Kidney (tissue), 14 donors: ENCODE measurements around the gene MAD1L1. TPM values are rescaled to one million over a fixed set of nuclear protein-coding genes. Genes with fewer than 3 reads are reported as not detected.
A peak's percentile ranks its signal among the peaks of the same experiment; 100 is the strongest.

ENCODE experiments used
- DNase-seq, 5 donors: peaks; one replicate each; pipeline ENCODE4 v3.0.0-alpha.2; 2013 to 2020
- FAIRE-seq: peaks from 2 replicates; lab custom pipeline; 2012; peaks lifted over from hg19 to GRCh38; lab: Jason Lieb, UNC
- H3K27ac ChIP-seq, 2 donors: one replicate each; pipeline ENCODE4 v1.7.0; 2013; ENCODE audit warnings: low read depth in 2 of 2, low read length in 2 of 2, inconsistent platforms in 1 of 2
- H3K27me3 ChIP-seq: one replicate; pipeline ENCODE4 v1.7.1; 2013; ENCODE audit warnings: low read length, inconsistent platforms; ENCODE audit not compliant: control insufficient read depth, insufficient read depth
- H3K36me3 ChIP-seq, 3 donors: one replicate each; pipeline versions ENCODE4 v1.7.0 to v1.7.1; 2013; ENCODE audit warnings: low read length in 3 of 3, control low read depth in 1 of 3, inconsistent platforms in 1 of 3; ENCODE audit not compliant: insufficient read depth in 3 of 3, control insufficient read depth in 2 of 3
- H3K4me1 ChIP-seq, 3 donors: one replicate each; pipeline versions ENCODE4 v1.7.0 to v1.7.1; 2013; ENCODE audit warnings: low read length in 3 of 3, inconsistent platforms in 1 of 3, low read depth in 1 of 3; ENCODE audit not compliant: control insufficient read depth in 2 of 3, insufficient read depth in 2 of 3
- H3K4me3 ChIP-seq, 3 donors: one replicate each; pipeline versions ENCODE4 v1.7.0 to v1.8.1; 2013; ENCODE audit warnings: low read length in 3 of 3, control low read depth in 1 of 3, inconsistent platforms in 1 of 3
- H3K9ac ChIP-seq, 3 donors: one replicate each; pipeline versions ENCODE4 v1.7.0 to v1.7.1; 2013; ENCODE audit warnings: low read length in 3 of 3, control low read depth in 1 of 3, inconsistent platforms in 1 of 3
- H3K9me3 ChIP-seq, 3 donors: one replicate each; pipeline versions ENCODE4 v1.7.0 to v1.7.1; 2013; ENCODE audit warnings: low read length in 3 of 3, control low read depth in 1 of 3, inconsistent platforms in 1 of 3; ENCODE audit not compliant: control insufficient read depth in 2 of 3, insufficient read depth in 1 of 3
- CTCF ChIP-seq: IDR thresholded peaks from 3 replicates; pipeline ENCODE4 v1.5.1; 2012; ENCODE audit warnings: mild to moderate bottlenecking, moderate library complexity, borderline replicate concordance; ENCODE audit not compliant: insufficient read depth; ENCODE audit errors: extremely low read depth
- intact Hi-C: fragments of 100-400 bp; cut with DNase I; formaldehyde crosslinking; loops from one replicate; pipeline ENCODE4 v1.11.1; 2022
- polyA plus RNA-seq: library from polyadenylated mRNA; stranded (reverse); fragments of 350-450 nt; fragmentation: Illumina TruSeq; extraction: RNeasy Lipid Tissue Mini Kit (QIAGEN cat#74804); gene quantifications from one replicate; pipeline ENCODE4 v1.2.3, GENCODE V29; 2014; ENCODE audit warnings: low read depth, low replicate concordance; ENCODE audit not compliant: insufficient read depth
- total RNA-seq: library from RNA; stranded (reverse); fragmentation: NEBNext Ultra II Directional; extraction: Animal tissue kit (Norgen Biotek cat#: 25700); gene quantifications from one replicate; pipeline ENCODE4 v1.2.1, GENCODE V29; 2021
- donor health status: control.
- donor health status: control.
- donor health status: control.
- donor health status: control.
- donor health status: control.
- donor health status: DM: yes; HTN: yes; CAD: no.
- donor health status: Normal renal cell carcinoma (clear cell type).

MAD1L1 gene
- total and polyA plus RNA-seq, 2 donors from 2014 or later: 33.2 to 45.2 TPM

DNA sequence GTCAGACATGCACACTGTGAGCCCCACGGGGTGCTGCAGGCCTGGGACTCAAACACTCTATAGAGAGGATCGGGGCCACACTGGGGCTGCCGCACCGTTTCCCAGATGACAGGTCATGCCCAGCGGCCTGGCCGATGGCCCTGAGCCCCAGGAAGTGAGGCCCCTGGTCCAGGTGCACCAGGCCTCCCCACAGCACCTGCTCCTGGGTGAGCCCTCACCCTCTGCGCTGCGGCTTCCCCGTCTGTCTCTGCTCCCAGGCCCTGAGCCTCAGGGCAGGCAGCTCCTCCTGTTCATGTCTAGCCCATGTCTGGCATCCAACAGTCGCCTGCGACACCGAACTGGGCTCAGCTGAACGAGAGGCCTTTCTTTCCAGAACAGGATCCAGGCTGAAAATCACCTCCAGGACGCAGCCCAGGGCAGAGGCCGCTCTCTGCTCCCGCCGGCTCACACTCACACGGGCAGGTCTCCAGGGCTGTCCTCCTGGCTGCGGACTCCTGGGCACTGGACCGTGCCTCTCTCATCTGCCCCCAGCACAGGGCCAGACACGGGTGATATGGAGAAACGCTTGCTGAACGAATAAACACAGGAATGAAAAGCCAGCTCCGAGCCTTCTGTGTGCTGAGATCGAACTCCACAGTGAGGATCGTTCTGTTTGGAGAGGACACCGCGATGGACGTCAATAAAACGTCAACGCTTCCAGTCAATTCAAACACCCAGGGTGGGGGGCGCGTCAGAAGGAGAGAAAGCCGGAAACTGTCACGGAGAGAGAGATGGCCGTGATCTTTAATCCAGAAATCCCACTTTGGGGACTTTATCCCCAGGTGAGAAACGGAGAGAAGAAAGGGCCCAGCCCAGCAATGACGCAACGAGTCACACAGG lies 360.3 kb downstream of the MAD1L1 start:
- Histone ChIP-seq H3K4me1 (no peaks in the 10 kb centered on the region), H3K27ac (no peak overlapping the region), H3K9ac (peak overlapping the region in 1 of 3 donors; percentile 19), H3K9me3 (no peaks in the 10 kb centered on the region), H3K27me3 (no peaks in the 10 kb centered on the region), H3K4me3 (no peak overlapping the region), H3K36me3 (no peaks in the 10 kb centered on the region)
- DNase-seq (peak in 2 of 5 donors; percentile 41 to 43), FAIRE-seq (no peak)
- TF ChIP-seq CTCF: no peak
- intact Hi-C loops: no loop called here

- H3K9me3 ChIP-seq: no peaks in the 10 kb centered on the region
- FAIRE-seq (no peak), DNase-seq (no peak)
- no peak overlapping the region for H3K4me3 ChIP-seq
- no peak overlapping the region for H3K9ac ChIP-seq
- intact Hi-C loops: no loop called here
- H3K27me3 ChIP-seq: no peaks in the 10 kb centered on the region
- no peaks in the 10 kb centered on the region for H3K36me3 ChIP-seq
- no peak overlapping the region for H3K27ac ChIP-seq
- no peak for TF ChIP-seq CTCF
- H3K4me1 ChIP-seq: no peaks in the 10 kb centered on the region
Measured at GRCh38 chr7:1869452-1870130, 363.2 kb downstream of the MAD1L1 start.

- intact Hi-C loops: no loop called here
- DNase-seq: peak in 2 of 5 donors; percentile 49 to 52
- Histone ChIP-seq H3K4me3 (no peak overlapping the region), H3K27me3 (no peaks in the 10 kb centered on the region), H3K27ac (no peak overlapping the region), H3K9me3 (no peaks in the 10 kb centered on the region), H3K4me1 (no peaks in the 10 kb centered on the region), H3K9ac (no peak overlapping the region), H3K36me3 (no peaks in the 10 kb centered on the region)
- TF ChIP-seq CTCF: no peak
- FAIRE-seq: no peak
Measured at GRCh38 chr7:1868516-1869165, 364.1 kb downstream of the MAD1L1 start.
